Neuronal stem cell (in vitro differentiated cells): ENCODE data around the gene MFSD6L.

Experiments used
- DNase-seq: peaks from one replicate; pipeline ENCODE4 v3.0.0-alpha.2; 2013; ENCODE audit warnings: low spot score
- H2AFZ ChIP-seq: one replicate; pipeline ENCODE4 v1.6.1; 2013; ENCODE audit warnings: mild to moderate bottlenecking, low read length, inconsistent platforms
- H2AK5ac ChIP-seq: 2 replicates; pipeline ENCODE4 v1.6.1; 2013; ENCODE audit warnings: low read depth, mild to moderate bottlenecking, inconsistent platforms, low read length, moderate library complexity, mixed read lengths
- H2BK120ac ChIP-seq: 2 replicates; pipeline ENCODE4 v1.6.1; 2013; ENCODE audit warnings: low read depth, mild to moderate bottlenecking, inconsistent platforms, low read length, moderate library complexity, mixed read lengths
- H2BK12ac ChIP-seq: one replicate; pipeline ENCODE4 v1.6.1; 2013; ENCODE audit warnings: low read length, inconsistent platforms
- H2BK15ac ChIP-seq: 2 replicates; pipeline ENCODE4 v1.6.1; 2013; ENCODE audit warnings: mild to moderate bottlenecking, low read length, inconsistent platforms, mixed read lengths
- H2BK5ac ChIP-seq: one replicate; pipeline ENCODE4 v1.6.1; 2013; ENCODE audit warnings: inconsistent platforms, mild to moderate bottlenecking, low read length, moderate library complexity
- H3K14ac ChIP-seq: one replicate; pipeline ENCODE4 v1.6.1; 2013; ENCODE audit warnings: low read length, inconsistent platforms
- H3K18ac ChIP-seq: 2 replicates; pipeline ENCODE4 v1.6.1; 2013; ENCODE audit warnings: low read length, inconsistent platforms
- H3K23ac ChIP-seq: 2 replicates; pipeline ENCODE4 v1.6.1; 2013; ENCODE audit warnings: low read depth, mild to moderate bottlenecking, mixed read lengths, low read length, inconsistent platforms; ENCODE audit not compliant: poor library complexity
- H3K27ac ChIP-seq: replicated peaks from 3 replicates; pipeline ENCODE4 v1.5.1; 2013; ENCODE audit warnings: low read length, inconsistent platforms
- H3K27me3 ChIP-seq, 3 experiments: 2 replicates each; pipeline ENCODE4 v1.6.1; 2013; ENCODE audit warnings: low read length in 3 of 3, mild to moderate bottlenecking in 2 of 3, inconsistent platforms in 1 of 3, low read depth in 1 of 3, mixed read lengths in 1 of 3, moderate library complexity in 1 of 3; ENCODE audit not compliant: control insufficient read depth in 3 of 3, insufficient read depth in 3 of 3
- H3K36me3 ChIP-seq, 2 donors: replicated peaks in 1 of 2; 2 replicates each; pipeline ENCODE4 v1.6.1; 2013; ENCODE audit warnings: low read length in 2 of 2; ENCODE audit not compliant: control insufficient read depth in 2 of 2, insufficient read depth in 2 of 2
- H3K4ac ChIP-seq: 2 replicates; pipeline ENCODE4 v1.6.1; 2013; ENCODE audit warnings: inconsistent platforms, mild to moderate bottlenecking, low read length, moderate library complexity
- H3K4me1 ChIP-seq, 2 donors: 1 replicate in 1 of 2; 2 replicates in 1 of 2; pipeline ENCODE4 v1.6.1; 2013; ENCODE audit warnings: low read length in 2 of 2, low read depth in 1 of 2; ENCODE audit not compliant: control insufficient read depth in 2 of 2, insufficient read depth in 1 of 2
- H3K4me2 ChIP-seq: one replicate; pipeline ENCODE4 v1.6.1; 2013; ENCODE audit warnings: mild to moderate bottlenecking, low read length, inconsistent platforms; ENCODE audit not compliant: insufficient read depth, poor library complexity, severe bottlenecking
- H3K4me3 ChIP-seq, 2 donors: 2 replicates each; pipeline ENCODE4 v1.5.1; 2013; ENCODE audit warnings: low read length in 2 of 2, mild to moderate bottlenecking in 2 of 2, inconsistent platforms in 1 of 2, moderate library complexity in 1 of 2
- H3K79me1 ChIP-seq: one replicate; pipeline ENCODE4 v1.6.1; 2013; ENCODE audit warnings: low read depth, mild to moderate bottlenecking, inconsistent platforms, low read length, moderate library complexity
- H3K9ac ChIP-seq: one replicate; pipeline ENCODE4 v1.6.1; 2013; ENCODE audit warnings: mild to moderate bottlenecking, low read depth, low read length, inconsistent platforms; ENCODE audit not compliant: poor library complexity
- H3K9me3 ChIP-seq, 2 donors: replicated peaks in 1 of 2; 2 replicates each; pipeline versions ENCODE3 to v1.6.1; 2013; ENCODE audit warnings: low read length in 2 of 2, mild to moderate bottlenecking in 2 of 2, inconsistent platforms in 1 of 2, low read depth in 1 of 2, mixed read lengths in 1 of 2, moderate library complexity in 1 of 2; ENCODE audit not compliant: control insufficient read depth in 2 of 2, insufficient read depth in 1 of 2
- H4K8ac ChIP-seq: one replicate; pipeline ENCODE4 v1.6.1; 2013; ENCODE audit warnings: low read depth, mild to moderate bottlenecking, inconsistent platforms, low read length, moderate library complexity
- H4K91ac ChIP-seq: one replicate; pipeline ENCODE4 v1.6.1; 2013; ENCODE audit warnings: low read length, low read depth, mild to moderate bottlenecking, inconsistent platforms; ENCODE audit not compliant: poor library complexity
- WGBS, 2 donors: extraction: QIAGEN DNeasy Blood & Tissue Kit; methylation state at CpG; one replicate each; pipeline ENCODE4 v1.1.7; 2013; ENCODE audit warnings: missing lambda C conversion rate in 2 of 2, mixed read lengths in 1 of 2; ENCODE audit not compliant: insufficient read length in 2 of 2, insufficient replicate concordance in 1 of 2; ENCODE audit errors: extremely low coverage in 2 of 2; 5-methylcytosine and 5-hydroxymethylcytosine counted together

Gene MFSD6L

GRCh38 chr17:8793649-8794048 lies 5.5 kb downstream of the MFSD6L start:
- DNase-seq, result no peak
- no peak overlapping the region for H3K18ac ChIP-seq
- no peak overlapping the region for H3K14ac ChIP-seq
- H3K4me2 ChIP-seq, result no peak overlapping the region
- no peak overlapping the region for H2BK120ac ChIP-seq
- H3K4ac ChIP-seq, result no peak overlapping the region
- no peaks in the 10 kb centered on the region for H3K36me3 ChIP-seq
- H2AK5ac ChIP-seq, result no peak overlapping the region
- no peak overlapping the region for H3K4me3 ChIP-seq
- H3K79me1 ChIP-seq, result peaks cover 2% of the 10 kb centered on the region
- H3K27ac ChIP-seq, result no peak overlapping the region
- H3K9ac ChIP-seq, result no peak overlapping the region
- no peak overlapping the region for H2AFZ ChIP-seq
- H4K8ac ChIP-seq, result no peak overlapping the region
- H3K4me1 ChIP-seq, result peaks cover 0 to 2% of the 10 kb centered on the region in 2 donors
- no peak overlapping the region for H2BK15ac ChIP-seq
- no peak overlapping the region for H2BK12ac ChIP-seq
- no peak overlapping the region for H2BK5ac ChIP-seq
- WGBS, 2 donors, result no CpG with 5 or more reads among the region's 2 CpGs
- peaks cover 8 to 11% of the 10 kb centered on the region in 2 donors for H3K9me3 ChIP-seq
- H3K27me3 ChIP-seq, result peaks cover 0 to 30% (median 15%) of the 10 kb centered on the region in 3 experiments
- no peak overlapping the region for H4K91ac ChIP-seq
- no peak overlapping the region for H3K23ac ChIP-seq

GRCh38 chr17:8792646-8793045 lies 6.5 kb downstream of the MFSD6L start:
- Histone ChIP-seq H3K4me2 (no peak overlapping the region), H4K8ac (no peak overlapping the region), H3K27ac (no peak overlapping the region), H2BK5ac (no peak overlapping the region), H3K14ac (no peak overlapping the region), H3K79me1 (no peaks in the 10 kb centered on the region), H2BK120ac (no peak overlapping the region), H3K4me3 (no peak overlapping the region), H2AK5ac (no peak overlapping the region), H3K4ac (no peak overlapping the region), H2BK12ac (no peak overlapping the region), H3K18ac (no peak overlapping the region), H2BK15ac (no peak overlapping the region), H3K4me1 (peaks cover 0 to 2% of the 10 kb centered on the region in 2 donors), H4K91ac (no peak overlapping the region), H3K23ac (no peak overlapping the region), H3K27me3 (peaks cover 0 to 20% (median 5%) of the 10 kb centered on the region in 3 experiments), H3K9me3 (peaks cover 4 to 11% of the 10 kb centered on the region in 2 donors), H2AFZ (no peak overlapping the region), H3K9ac (no peak overlapping the region), H3K36me3 (no peaks in the 10 kb centered on the region)
- DNase-seq, result no peak
- no CpG with 5 or more reads among the region's 6 CpGs for WGBS, 2 donors

GRCh38 chr17:8791910-8792270 lies 7.3 kb downstream of the MFSD6L start:
- no peak for DNase-seq
- H3K9ac ChIP-seq, result no peak overlapping the region
- no peak overlapping the region for H4K8ac ChIP-seq
- no peak overlapping the region for H3K4me2 ChIP-seq
- H3K18ac ChIP-seq, result no peak overlapping the region
- H3K23ac ChIP-seq, result no peak overlapping the region
- no CpG with 5 or more reads among the region's 2 CpGs for WGBS, 2 donors
- no peak overlapping the region for H3K4ac ChIP-seq
- no peak overlapping the region for H2BK15ac ChIP-seq
- H3K36me3 ChIP-seq, result no peaks in the 10 kb centered on the region
- peaks cover 0 to 2% of the 10 kb centered on the region in 2 donors for H3K4me1 ChIP-seq
- H3K14ac ChIP-seq, result no peak overlapping the region
- H3K79me1 ChIP-seq, result no peaks in the 10 kb centered on the region
- no peak overlapping the region for H2BK5ac ChIP-seq
- H2AFZ ChIP-seq, result no peak overlapping the region
- no peak overlapping the region for H3K4me3 ChIP-seq
- no peak overlapping the region for H3K27ac ChIP-seq
- no peak overlapping the region for H2BK12ac ChIP-seq
- H4K91ac ChIP-seq, result no peak overlapping the region
- no peak overlapping the region for H2AK5ac ChIP-seq
- H2BK120ac ChIP-seq, result no peak overlapping the region
- peaks cover 0 to 12% (median 0%) of the 10 kb centered on the region in 3 experiments for H3K27me3 ChIP-seq
- H3K9me3 ChIP-seq, result peaks cover 4 to 11% of the 10 kb centered on the region in 2 donors

- Histone ChIP-seq H2AK5ac (no peak overlapping the region), H2BK12ac (no peak overlapping the region), H3K23ac (no peak overlapping the region), H3K79me1 (no peaks in the 10 kb centered on the region), H4K8ac (no peak overlapping the region), H3K9ac (no peak overlapping the region), H3K4me2 (no peak overlapping the region), H3K4me1 (peaks cover 0 to 2% of the 10 kb centered on the region in 2 donors), H3K14ac (no peak overlapping the region), H3K18ac (no peak overlapping the region), H3K27me3 (peaks cover 0 to 9% (median 0%) of the 10 kb centered on the region in 3 experiments), H2BK15ac (no peak overlapping the region), H3K27ac (no peak overlapping the region), H2BK5ac (no peak overlapping the region), H3K4me3 (no peak overlapping the region), H2BK120ac (no peak overlapping the region), H3K4ac (no peak overlapping the region), H3K36me3 (no peaks in the 10 kb centered on the region), H4K91ac (no peak overlapping the region), H3K9me3 (peaks cover 4 to 11% of the 10 kb centered on the region in 2 donors), H2AFZ (no peak overlapping the region)
- no CpG with 5 or more reads among the region's 4 CpGs for WGBS, 2 donors
- DNase-seq, result no peak
Measured at GRCh38 chr17:8791248-8791909, 7.8 kb downstream of the MFSD6L start.
